Esophagus (tissue), 2 donors: ENCODE measurements around the gene SERPINB11. TPM values are rescaled to one million over a fixed set of nuclear protein-coding genes. Genes with fewer than 3 reads are reported as not detected.
"Not testable (repeated sequence)": the region's sequence is repeated elsewhere in the genome, so short reads cannot be mapped to it uniquely, and the experiment has no call there.

Experiments used
- H3K27ac ChIP-seq, 2 donors: one replicate each; pipeline ENCODE4 v1.5.1; 2013; ENCODE audit warnings: low read depth in 2 of 2, mild to moderate bottlenecking in 2 of 2, inconsistent platforms in 1 of 2, low read length in 1 of 2, moderate library complexity in 1 of 2
- H3K27me3 ChIP-seq, 2 donors: one replicate each; pipeline ENCODE4 v1.6.1; 2013; ENCODE audit warnings: low read length in 2 of 2, control low read depth in 1 of 2, mild to moderate bottlenecking in 1 of 2; ENCODE audit not compliant: insufficient read depth in 2 of 2, control insufficient read depth in 1 of 2
- H3K36me3 ChIP-seq, 2 donors: one replicate each; pipeline ENCODE4 v1.6.1; 2013; ENCODE audit warnings: low read length in 1 of 2; ENCODE audit not compliant: control insufficient read depth in 2 of 2, insufficient read depth in 2 of 2
- H3K4me1 ChIP-seq, 2 donors: one replicate each; pipeline ENCODE4 v1.6.1; 2013; ENCODE audit warnings: low read length in 1 of 2; ENCODE audit not compliant: control insufficient read depth in 2 of 2, insufficient read depth in 2 of 2
- H3K4me3 ChIP-seq, 2 donors: one replicate each; pipeline ENCODE4 v1.5.1; 2013; ENCODE audit warnings: low read length in 2 of 2, mild to moderate bottlenecking in 2 of 2, low read depth in 1 of 2, moderate library complexity in 1 of 2
- H3K9me3 ChIP-seq, 2 donors: one replicate each; pipeline ENCODE4 v1.6.1; 2013; ENCODE audit warnings: mild to moderate bottlenecking in 2 of 2, low read depth in 1 of 2, low read length in 1 of 2, moderate library complexity in 1 of 2; ENCODE audit not compliant: control insufficient read depth in 2 of 2, insufficient read depth in 1 of 2
- WGBS, 2 donors: extraction: QIAGEN DNeasy Blood & Tissue Kit; methylation state at CpG; one replicate each; pipeline ENCODE4 v1.1.7; 2013; 5-methylcytosine and 5-hydroxymethylcytosine counted together
- polyA plus RNA-seq, 2 donors: library from polyadenylated mRNA; stranded (reverse); fragments of 200-250 nt; gene quantifications; one replicate each; pipeline ENCODE4 v1.2.3, GENCODE V29; 2013
- donor health status: healthy with polysubstance abuse.
- donor health status: Bipolar disorder and iron deficiency.

SERPINB11 gene
- polyA plus RNA-seq, 2 donors: 6.4 to 11.7 TPM

GRCh38 chr18:63757541-63757940, 54.8 kb downstream of the SERPINB11 start:
- Histone ChIP-seq H3K4me1 (no peaks in the 10 kb centered on the region), H3K27me3 (no peaks in the 10 kb centered on the region), H3K4me3 (no peak overlapping the region)

DNA sequence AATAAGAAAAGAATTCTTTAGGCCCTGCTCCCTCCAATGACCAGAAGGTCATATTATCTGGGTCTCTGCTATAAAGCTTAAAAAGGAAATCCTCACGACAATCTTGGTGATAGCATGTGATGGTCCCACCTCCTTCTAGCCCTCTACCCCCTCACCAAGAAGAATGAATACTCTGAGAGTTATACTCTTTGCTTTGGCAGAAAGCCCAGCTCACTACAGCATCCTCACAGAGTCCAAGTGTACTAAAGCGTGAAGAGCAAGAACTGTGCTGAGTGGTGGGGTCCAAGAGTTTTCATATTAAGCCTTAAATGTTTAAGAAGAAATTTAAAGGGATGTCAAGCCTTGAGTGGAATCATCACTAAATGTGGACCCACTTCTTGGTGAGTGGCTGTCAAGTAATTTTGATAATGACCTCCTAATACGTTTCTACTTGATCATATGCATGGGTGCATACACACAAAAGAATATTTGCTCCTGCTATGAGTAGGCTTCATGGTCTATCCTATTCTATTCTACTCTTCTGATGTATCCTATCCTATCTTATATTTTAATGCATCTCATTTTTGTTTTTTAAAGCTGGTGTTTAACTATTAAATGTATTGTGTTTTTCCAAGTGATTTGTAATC, 56.0 kb downstream of the SERPINB11 start:
- no peaks in the 10 kb centered on the region for H3K9me3 ChIP-seq
- no peak overlapping the region for H3K27ac ChIP-seq
- no peak overlapping the region for H3K4me3 ChIP-seq
- H3K36me3 ChIP-seq: no peaks in the 10 kb centered on the region
- H3K27me3 ChIP-seq: no peaks in the 10 kb centered on the region
- no peaks in the 10 kb centered on the region for H3K4me1 ChIP-seq
- 72 to 79% methylated on average over 3 of the region's 3 CpGs for WGBS, 2 donors

More at GRCh38 chr18:63757541-63757940, 54.8 kb downstream of the SERPINB11 start:
- no peaks in the 10 kb centered on the region for H3K9me3 ChIP-seq
- H3K36me3 ChIP-seq: no peaks in the 10 kb centered on the region
- no peak overlapping the region for H3K27ac ChIP-seq

GRCh38 chr18:63759786-63760185, 57.0 kb downstream of the SERPINB11 start:
- H3K27me3 ChIP-seq, H3K36me3 ChIP-seq, H3K4me3 ChIP-seq, H3K27ac ChIP-seq, H3K9me3 ChIP-seq, H3K4me1 ChIP-seq: not testable (repeated sequence)
- 95 to 97% methylated on average over 2 of the region's 2 CpGs for WGBS, 2 donors

- H3K4me3 ChIP-seq: no peak overlapping the region
- H3K4me1 ChIP-seq: no peaks in the 10 kb centered on the region
- H3K9me3 ChIP-seq: no peaks in the 10 kb centered on the region
- WGBS, 2 donors: 80 to 83% methylated on average over 1 of the region's 1 CpG
- no peaks in the 10 kb centered on the region for H3K36me3 ChIP-seq
- no peaks in the 10 kb centered on the region for H3K27me3 ChIP-seq
- no peak overlapping the region for H3K27ac ChIP-seq
Observed at GRCh38 chr18:63762518-63762917, 59.8 kb downstream of the SERPINB11 start.

DNA sequence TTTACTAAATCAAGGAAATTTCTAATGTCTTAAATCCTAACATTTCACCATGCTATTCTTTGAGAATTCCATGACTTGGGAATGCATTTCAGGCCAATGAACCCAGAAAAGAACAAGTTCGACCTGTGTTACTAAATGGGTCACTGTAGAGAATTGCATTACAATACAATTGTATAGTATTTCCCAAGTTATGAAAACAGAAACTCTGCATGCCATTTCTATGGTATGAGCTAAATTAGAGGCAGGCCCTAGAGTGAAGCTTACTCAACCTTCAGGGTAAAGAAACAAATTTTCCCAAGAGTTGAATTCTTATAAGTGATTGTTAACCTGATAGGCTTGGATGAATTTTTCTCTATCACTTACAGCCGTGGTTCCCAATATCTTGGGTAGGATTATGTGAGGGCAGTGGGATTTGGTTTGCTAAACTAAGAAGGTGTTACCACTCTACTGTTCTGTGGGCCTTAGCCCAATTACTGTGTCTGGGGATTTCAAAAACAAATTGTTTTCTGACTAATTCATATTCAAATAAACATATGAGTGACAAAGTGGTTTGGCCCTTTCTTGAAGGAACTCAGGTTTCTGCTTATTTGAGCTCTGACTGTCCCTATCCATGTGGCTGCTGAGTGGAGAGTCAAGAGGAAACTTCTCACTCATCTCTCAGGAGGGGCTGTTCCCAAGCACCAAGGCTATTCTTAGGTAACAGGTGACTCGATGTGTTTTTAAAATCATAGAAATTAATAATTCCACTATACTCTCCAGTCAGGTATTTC, 61.3 kb downstream of the SERPINB11 start:
- Histone ChIP-seq H3K4me3 (no peak overlapping the region), H3K36me3 (no peaks in the 10 kb centered on the region), H3K27ac (no peak overlapping the region), H3K27me3 (no peaks in the 10 kb centered on the region), H3K9me3 (no peaks in the 10 kb centered on the region), H3K4me1 (no peaks in the 10 kb centered on the region)
- WGBS, 2 donors: 60 to 86% methylated on average over 3 of the region's 3 CpGs

DNA sequence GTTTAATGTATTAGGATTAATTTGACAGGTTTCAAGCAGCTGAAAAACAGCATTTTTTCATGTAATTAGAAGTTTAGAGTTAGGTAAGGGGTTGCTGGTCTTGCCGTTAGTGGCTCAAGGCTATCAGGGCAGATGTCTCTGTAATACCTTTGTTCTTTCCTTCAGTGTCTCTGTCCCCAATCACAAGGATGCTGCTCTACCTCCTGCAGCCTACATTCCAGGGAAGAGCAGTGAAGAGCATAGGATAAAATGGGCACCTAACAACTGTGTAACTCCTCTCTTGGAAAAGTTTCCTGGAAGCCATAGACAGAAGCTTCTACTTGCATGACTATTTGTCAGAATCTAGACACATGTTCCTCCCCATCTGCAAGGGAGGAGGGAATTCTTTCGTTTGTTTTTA, 63.1 kb downstream of the SERPINB11 start:
- H3K36me3 ChIP-seq: no peaks in the 10 kb centered on the region
- H3K9me3 ChIP-seq: no peaks in the 10 kb centered on the region
- no peak overlapping the region for H3K27ac ChIP-seq
- H3K4me1 ChIP-seq: no peaks in the 10 kb centered on the region
- no peak overlapping the region for H3K4me3 ChIP-seq
- WGBS, 2 donors: 62 to 72% methylated on average over 2 of the region's 2 CpGs
- no peaks in the 10 kb centered on the region for H3K27me3 ChIP-seq

Other genes with a start within 250 kb of the SERPINB11 start
- 100 to 1,000 TPM in 1 of 2 donors, 10 to 100 TPM in 1; 48.0 to 174 TPM for gene SERPINB5, start 226.0 kb upstream of the SERPINB11 start, polyA plus RNA-seq
- gene SERPINB12, start 160.6 kb upstream of the SERPINB11 start, polyA plus RNA-seq: 1 to 10 TPM in 1 of 2 donors, under 1 TPM in 1; 0.16 to 1.4 TPM
- 100 to 1,000 TPM; 228 to 233 TPM for gene SERPINB13, start 115.6 kb upstream of the SERPINB11 start, polyA plus RNA-seq
- gene SERPINB4, start 58.7 kb upstream of the SERPINB11 start, polyA plus RNA-seq: 10 to 100 TPM; 19.3 to 68.4 TPM
- 100 to 1,000 TPM; 167 to 870 TPM for gene SERPINB3, start 41.1 kb upstream of the SERPINB11 start, polyA plus RNA-seq
- gene SERPINB7, start 72.5 kb downstream of the SERPINB11 start, polyA plus RNA-seq: 1 to 10 TPM in 1 of 2 donors, under 1 TPM in 1; 0.94 to 1.1 TPM
- gene SERPINB2, start 184.7 kb downstream of the SERPINB11 start, polyA plus RNA-seq: 100 to 1,000 TPM; 186 to 241 TPM
- gene SERPINB10, start 205.0 kb downstream of the SERPINB11 start, polyA plus RNA-seq: under 1 TPM; 0.06 to 0.46 TPM
- under 1 TPM; 0.26 to 0.55 TPM for gene HMSD, start 246.3 kb downstream of the SERPINB11 start, polyA plus RNA-seq